Measurements from ENCODE around the gene CHD1. TPM values are rescaled to one million over a fixed set of nuclear protein-coding genes. Genes with fewer than 3 reads are reported as not detected.

Gene CHD1
- 55.1 TPM for polyA plus RNA-seq (2013, experiment 1 of 2)
- 56.5 TPM for polyA plus RNA-seq (2013, experiment 2 of 2)

DNA sequence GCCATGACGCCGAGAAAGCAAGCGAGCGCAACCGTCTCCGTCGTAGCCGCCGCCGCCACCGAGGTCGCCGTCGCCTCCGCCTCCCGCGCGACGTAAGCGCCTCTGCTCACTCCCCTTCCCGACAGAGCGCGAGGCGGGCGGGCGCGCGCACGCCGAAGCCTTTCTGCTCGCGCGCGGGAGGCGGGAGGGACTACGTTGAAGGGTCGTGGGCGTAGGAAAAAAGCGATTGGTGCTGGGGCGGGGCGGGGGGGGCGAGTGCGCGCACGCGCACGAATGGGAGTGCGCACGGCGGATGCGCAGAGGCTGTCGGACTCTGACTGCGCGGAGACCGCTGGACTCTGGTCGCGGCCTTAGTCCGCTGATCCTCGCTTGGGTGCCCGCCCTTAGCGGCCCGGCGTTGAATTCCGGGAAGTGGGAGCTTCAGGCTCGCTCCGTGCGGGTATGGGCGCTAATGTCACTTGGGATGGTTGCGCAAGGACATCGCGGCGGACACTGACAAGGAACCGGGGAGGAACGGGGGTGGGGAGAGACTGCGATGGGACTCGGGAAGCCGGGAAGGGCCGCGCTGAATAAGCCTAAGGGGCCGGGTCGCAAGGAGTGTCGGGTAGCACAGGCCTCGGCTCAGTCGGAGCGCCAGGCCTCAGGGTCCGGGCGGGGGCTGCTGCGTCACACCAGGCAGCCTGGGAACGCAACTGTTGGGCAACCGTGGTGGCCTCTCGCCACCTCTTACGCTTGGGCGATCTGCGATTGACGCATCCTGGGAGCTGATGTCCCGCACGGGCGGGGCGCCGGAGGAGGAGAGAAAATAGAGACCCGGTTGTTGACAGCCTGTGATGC is at the start of gene CHD1:
Gene CHD1 (minus strand): TSS at position 135 of the 837 bp plus-strand sequence. CDS start 2,621 bp downstream, outside the sequence.
- no CpG with 5 or more reads among the region's 101 CpGs for WGBS, 2 donors (ENCODE audit: extremely low coverage in 2 of 2, insufficient read length in 2 of 2, insufficient replicate concordance in 1 of 2)
- Histone ChIP-seq H2BK120ac (ENCODE audit: low read depth, low read length) (peak within 1 kb of the TSS; percentile 99), H4K8ac (ENCODE audit: low read depth, low read length) (no peak within 1 kb of the TSS), H3K9ac (ENCODE audit: low read depth, low read length, poor library complexity) (peak within 1 kb of the TSS; percentile 92), H3K9me3 (replicated peaks in 1 of 2; ENCODE audit: control insufficient read depth in 2 of 2, insufficient read depth in 1 of 2, low read depth in 1 of 2, low read length in 2 of 2) (no peaks in the 10 kb centered on the region), H3K4me3 (ENCODE audit: low read length in 2 of 2) (peak within 1 kb of the TSS; percentile 78 to 97), H3K27me3 (ENCODE audit: control insufficient read depth in 3 of 3, insufficient read depth in 3 of 3, low read depth in 1 of 3, low read length in 3 of 3) (no peaks in the 10 kb centered on the region), H3K18ac (ENCODE audit: low read length) (peak within 1 kb of the TSS; percentile 98), H3K14ac (ENCODE audit: low read length) (peak within 1 kb of the TSS; percentile 98), H2BK12ac (ENCODE audit: low read length) (no peak within 1 kb of the TSS), H3K79me1 (ENCODE audit: low read depth, low read length) (no peaks in the 10 kb centered on the region), H2AFZ (ENCODE audit: low read length) (peak within 1 kb of the TSS; percentile 93), H3K27ac (replicated peaks; ENCODE audit: low read length) (peak within 1 kb of the TSS; percentile 98), H3K36me3 (replicated peaks in 1 of 2; ENCODE audit: control insufficient read depth in 2 of 2, insufficient read depth in 2 of 2, low read length in 2 of 2) (peaks cover 0 to 46% of the 10 kb centered on the region in 2 donors), H2BK15ac (ENCODE audit: low read length) (peak within 1 kb of the TSS; percentile 75), H3K23ac (ENCODE audit: low read depth, low read length, poor library complexity) (peak within 1 kb of the TSS; percentile 97), H2AK5ac (ENCODE audit: low read depth, low read length) (peak within 1 kb of the TSS; percentile 96), H3K4me2 (ENCODE audit: insufficient read depth, low read length, poor library complexity, severe bottlenecking) (peak within 1 kb of the TSS; percentile 86), H2BK5ac (ENCODE audit: low read length) (peak within 1 kb of the TSS; percentile 98), H3K4ac (ENCODE audit: low read length) (no peak within 1 kb of the TSS), H3K4me1 (ENCODE audit: control insufficient read depth in 2 of 2, insufficient read depth in 1 of 2, low read depth in 1 of 2, low read length in 2 of 2) (peaks cover 0 to 24% of the 10 kb centered on the region in 2 donors), H4K91ac (ENCODE audit: low read depth, low read length, poor library complexity) (peak within 1 kb of the TSS; percentile 22)
- peak; percentile 97 for DNase-seq (ENCODE audit: low spot score)

DNA sequence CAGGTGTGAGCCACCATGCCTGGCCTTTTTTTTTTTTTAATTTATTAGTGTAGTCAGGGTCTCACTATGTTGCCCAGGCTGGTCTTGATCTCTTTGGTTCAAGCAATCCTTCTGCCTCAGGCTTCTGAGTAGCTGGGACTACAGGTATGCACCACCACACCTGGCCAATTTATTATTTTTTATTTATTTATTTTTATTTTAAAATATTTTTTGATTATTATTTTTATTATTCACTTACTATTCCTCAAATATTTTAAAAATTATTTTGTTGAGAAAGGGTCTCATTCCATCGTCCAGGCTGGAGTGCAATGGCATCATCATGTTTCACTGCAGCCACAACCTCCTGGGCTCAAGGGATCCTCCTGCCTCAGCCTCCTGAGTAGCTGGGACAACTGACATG is 49.7 kb upstream of the CHD1 start:
- DNase-seq (ENCODE audit: low spot score): no peak
- Histone ChIP-seq H2BK120ac (ENCODE audit: low read depth, low read length) (no peak overlapping the region), H3K4me3 (ENCODE audit: low read length in 2 of 2) (no peak overlapping the region)

DNA sequence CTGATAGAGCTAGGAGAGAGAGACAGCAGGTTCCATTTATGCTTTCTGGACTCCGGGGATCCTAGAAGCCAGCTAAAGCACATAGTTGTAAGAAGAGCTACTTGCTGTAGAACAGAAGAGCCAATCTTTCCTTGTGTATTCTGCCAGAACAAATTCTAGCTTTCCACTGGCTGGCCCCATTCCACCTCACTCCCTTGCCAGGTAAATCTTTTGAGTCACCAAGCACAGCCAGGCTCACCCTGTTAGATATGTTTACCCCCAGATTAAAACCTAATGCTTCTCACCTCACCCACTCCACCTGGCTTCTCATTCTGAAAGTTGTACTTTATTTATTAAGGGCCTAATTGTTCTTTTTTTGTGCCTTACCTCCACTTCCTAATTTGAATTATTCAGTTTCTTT is 48.9 kb upstream of the CHD1 start:
- Histone ChIP-seq H3K27ac (replicated peaks; ENCODE audit: low read length) (no peak overlapping the region), H2BK5ac (ENCODE audit: low read length) (no peak overlapping the region), H3K36me3 (replicated peaks in 1 of 2; ENCODE audit: control insufficient read depth in 2 of 2, insufficient read depth in 2 of 2, low read length in 2 of 2) (no peaks in the 10 kb centered on the region), H3K9me3 (replicated peaks in 1 of 2; ENCODE audit: control insufficient read depth in 2 of 2, insufficient read depth in 1 of 2, low read depth in 1 of 2, low read length in 2 of 2) (no peaks in the 10 kb centered on the region), H3K4me3 (ENCODE audit: low read length in 2 of 2) (no peak overlapping the region), H3K18ac (ENCODE audit: low read length) (no peak overlapping the region), H2AK5ac (ENCODE audit: low read depth, low read length) (no peak overlapping the region), H3K14ac (ENCODE audit: low read length) (no peak overlapping the region), H2BK120ac (ENCODE audit: low read depth, low read length) (no peak overlapping the region), H3K27me3 (ENCODE audit: control insufficient read depth in 3 of 3, insufficient read depth in 3 of 3, low read depth in 1 of 3, low read length in 3 of 3) (no peaks in the 10 kb centered on the region), H3K4me2 (ENCODE audit: insufficient read depth, low read length, poor library complexity, severe bottlenecking) (no peak overlapping the region), H2BK15ac (ENCODE audit: low read length) (no peak overlapping the region), H3K9ac (ENCODE audit: low read depth, low read length, poor library complexity) (no peak overlapping the region), H3K23ac (ENCODE audit: low read depth, low read length, poor library complexity) (no peak overlapping the region), H4K8ac (ENCODE audit: low read depth, low read length) (no peak overlapping the region), H3K4ac (ENCODE audit: low read length) (no peak overlapping the region), H4K91ac (ENCODE audit: low read depth, low read length, poor library complexity) (no peak overlapping the region), H3K79me1 (ENCODE audit: low read depth, low read length) (no peaks in the 10 kb centered on the region), H3K4me1 (ENCODE audit: control insufficient read depth in 2 of 2, insufficient read depth in 1 of 2, low read depth in 1 of 2, low read length in 2 of 2) (no peaks in the 10 kb centered on the region), H2BK12ac (ENCODE audit: low read length) (no peak overlapping the region), H2AFZ (ENCODE audit: low read length) (peak overlapping the region; percentile 4)
- WGBS, 2 donors (ENCODE audit: extremely low coverage in 2 of 2, insufficient read length in 2 of 2, insufficient replicate concordance in 1 of 2): no CpG with 5 or more reads among the region's 1 CpG
- DNase-seq (ENCODE audit: low spot score): no peak

More for the DNA sequence above, 49.7 kb upstream of the CHD1 start:
- Histone ChIP-seq H2BK15ac (ENCODE audit: low read length) (no peak overlapping the region), H4K91ac (ENCODE audit: low read depth, low read length, poor library complexity) (no peak overlapping the region), H2BK5ac (ENCODE audit: low read length) (no peak overlapping the region), H3K4ac (ENCODE audit: low read length) (no peak overlapping the region), H3K4me1 (ENCODE audit: control insufficient read depth in 2 of 2, insufficient read depth in 1 of 2, low read depth in 1 of 2, low read length in 2 of 2) (no peaks in the 10 kb centered on the region), H2BK12ac (ENCODE audit: low read length) (no peak overlapping the region), H3K18ac (ENCODE audit: low read length) (no peak overlapping the region), H2AFZ (ENCODE audit: low read length) (no peak overlapping the region), H3K9ac (ENCODE audit: low read depth, low read length, poor library complexity) (no peak overlapping the region), H3K79me1 (ENCODE audit: low read depth, low read length) (no peaks in the 10 kb centered on the region), H3K14ac (ENCODE audit: low read length) (no peak overlapping the region), H2AK5ac (ENCODE audit: low read depth, low read length) (no peak overlapping the region), H4K8ac (ENCODE audit: low read depth, low read length) (no peak overlapping the region), H3K27me3 (ENCODE audit: control insufficient read depth in 3 of 3, insufficient read depth in 3 of 3, low read depth in 1 of 3, low read length in 3 of 3) (no peaks in the 10 kb centered on the region), H3K4me2 (ENCODE audit: insufficient read depth, low read length, poor library complexity, severe bottlenecking) (no peak overlapping the region), H3K36me3 (replicated peaks in 1 of 2; ENCODE audit: control insufficient read depth in 2 of 2, insufficient read depth in 2 of 2, low read length in 2 of 2) (no peaks in the 10 kb centered on the region), H3K9me3 (replicated peaks in 1 of 2; ENCODE audit: control insufficient read depth in 2 of 2, insufficient read depth in 1 of 2, low read depth in 1 of 2, low read length in 2 of 2) (no peaks in the 10 kb centered on the region), H3K23ac (ENCODE audit: low read depth, low read length, poor library complexity) (no peak overlapping the region), H3K27ac (replicated peaks; ENCODE audit: low read length) (no peak overlapping the region)
- WGBS, 2 donors (ENCODE audit: extremely low coverage in 2 of 2, insufficient read length in 2 of 2, insufficient replicate concordance in 1 of 2): no CpG with 5 or more reads among the region's 1 CpG

DNA sequence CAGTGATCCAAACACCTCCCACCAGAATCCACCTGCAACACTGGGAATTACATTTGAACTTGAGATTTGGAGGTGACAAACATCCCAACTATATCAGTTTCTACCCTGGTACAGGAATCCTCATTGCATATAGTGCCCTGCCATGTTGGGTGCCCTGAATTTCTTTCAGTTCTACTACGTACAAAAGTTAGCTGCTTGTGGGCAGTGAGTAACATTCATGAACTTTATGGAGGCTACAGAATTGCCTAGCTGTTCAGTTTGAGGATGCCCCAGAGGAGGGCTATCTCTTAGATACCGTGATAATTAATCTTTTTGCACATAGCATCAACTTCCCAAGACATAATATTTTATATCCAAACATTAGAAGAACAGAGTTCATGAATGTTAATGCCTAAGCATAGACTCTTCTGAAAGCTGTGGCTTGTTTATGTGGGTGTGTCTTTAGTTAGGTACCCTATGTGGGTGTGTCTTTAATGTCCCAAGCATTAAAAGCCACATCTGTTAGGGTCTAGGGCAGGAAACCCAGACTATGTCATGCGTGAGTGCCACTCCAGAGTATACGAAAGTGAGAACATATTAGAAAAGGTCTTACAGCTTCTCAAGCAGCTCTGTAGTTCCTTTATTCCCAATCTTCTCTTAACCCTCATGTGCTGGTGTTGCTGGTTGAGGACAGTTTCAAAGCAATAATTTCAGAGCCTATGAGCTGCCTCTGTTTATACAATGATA is 47.0 kb upstream of the CHD1 start:
- Histone ChIP-seq H3K79me1 (ENCODE audit: low read depth, low read length) (no peaks in the 10 kb centered on the region), H3K4me2 (ENCODE audit: insufficient read depth, low read length, poor library complexity, severe bottlenecking) (no peak overlapping the region), H3K9ac (ENCODE audit: low read depth, low read length, poor library complexity) (no peak overlapping the region), H2BK15ac (ENCODE audit: low read length) (no peak overlapping the region), H2AFZ (ENCODE audit: low read length) (no peak overlapping the region), H3K9me3 (replicated peaks in 1 of 2; ENCODE audit: control insufficient read depth in 2 of 2, insufficient read depth in 1 of 2, low read depth in 1 of 2, low read length in 2 of 2) (no peaks in the 10 kb centered on the region), H2BK5ac (ENCODE audit: low read length) (no peak overlapping the region), H3K27me3 (ENCODE audit: control insufficient read depth in 3 of 3, insufficient read depth in 3 of 3, low read depth in 1 of 3, low read length in 3 of 3) (no peaks in the 10 kb centered on the region), H2BK12ac (ENCODE audit: low read length) (no peak overlapping the region), H2AK5ac (ENCODE audit: low read depth, low read length) (no peak overlapping the region), H3K4me3 (ENCODE audit: low read length in 2 of 2) (no peak overlapping the region), H3K36me3 (replicated peaks in 1 of 2; ENCODE audit: control insufficient read depth in 2 of 2, insufficient read depth in 2 of 2, low read length in 2 of 2) (no peaks in the 10 kb centered on the region), H3K4ac (ENCODE audit: low read length) (no peak overlapping the region), H4K91ac (ENCODE audit: low read depth, low read length, poor library complexity) (no peak overlapping the region), H3K23ac (ENCODE audit: low read depth, low read length, poor library complexity) (no peak overlapping the region), H2BK120ac (ENCODE audit: low read depth, low read length) (no peak overlapping the region), H3K18ac (ENCODE audit: low read length) (no peak overlapping the region), H3K27ac (replicated peaks; ENCODE audit: low read length) (no peak overlapping the region), H3K14ac (ENCODE audit: low read length) (no peak overlapping the region), H3K4me1 (ENCODE audit: control insufficient read depth in 2 of 2, insufficient read depth in 1 of 2, low read depth in 1 of 2, low read length in 2 of 2) (no peaks in the 10 kb centered on the region), H4K8ac (ENCODE audit: low read depth, low read length) (no peak overlapping the region)
- no peak for DNase-seq (ENCODE audit: low spot score)
- WGBS, 2 donors (ENCODE audit: extremely low coverage in 2 of 2, insufficient read length in 2 of 2, insufficient replicate concordance in 1 of 2): no CpG with 5 or more reads among the region's 4 CpGs
